Umbilical cord (tissue), 2 donors: ENCODE measurements around the gene NTF4. TPM values are rescaled to one million over a fixed set of nuclear protein-coding genes. Genes with fewer than 3 reads are reported as not detected.
"Not testable (repeated sequence)": the region's sequence is repeated elsewhere in the genome, so short reads cannot be mapped to it uniquely, and the experiment has no call there.

Experiments
- DNase-seq: peaks from one replicate; pipeline ENCODE4 v3.0.0-alpha.2; 2015; ENCODE audit warnings: low spot score
- total RNA-seq: library from RNA; depleted of rRNA; stranded (reverse); fragments of >200 nt; gene quantifications from one replicate; pipeline ENCODE4 v1.2.3, GENCODE V29; 2014; ENCODE audit warnings: low replicate concordance; ENCODE audit not compliant: insufficient read depth

NTF4 gene
- total RNA-seq, 1 donor from 2014 or later = 4.1 TPM

GRCh38 chr19:49020931-49021895, 43.4 kb downstream of the NTF4 start:
- DNase-seq = no peak

GRCh38 chr19:49020342-49020741, 44.3 kb downstream of the NTF4 start:
- no peak for DNase-seq

- DNase-seq = no peak
Measured at GRCh38 chr19:49019242-49019932, 45.2 kb downstream of the NTF4 start.

GRCh38 chr19:49018388-49019241, 46.0 kb downstream of the NTF4 start:
- DNase-seq = not testable (repeated sequence)

- peak; percentile 29 for DNase-seq
Measured at GRCh38 chr19:49017666-49018351, 46.8 kb downstream of the NTF4 start.

GRCh38 chr19:49017041-49017665, 47.5 kb downstream of the NTF4 start, which contains the start of gene LHB:
TSS of gene LHB (minus strand) at chr19:49017091. CDS start at chr19:49017081, 10 bp downstream.
- DNase-seq = no peak

- no peak for DNase-seq
Measured at GRCh38 chr19:49016067-49016839, 48.4 kb downstream of the NTF4 start.

- DNase-seq = no peak
Measured at GRCh38 chr19:49014870-49015255, 49.8 kb downstream of the NTF4 start.

GRCh38 chr19:49014123-49014869, 50.3 kb downstream of the NTF4 start:
- no peak for DNase-seq

GRCh38 chr19:49011194-49011593, 53.4 kb downstream of the NTF4 start:
- DNase-seq = no peak

Other genes with a start within 250 kb of the NTF4 start
- 3.4 TPM for gene HSD17B14, start 228.3 kb downstream of the NTF4 start, total RNA-seq
- gene PLEKHA4, start 196.2 kb downstream of the NTF4 start, total RNA-seq = 2.6 TPM
- gene PPP1R15A, start 192.4 kb downstream of the NTF4 start, total RNA-seq = 138 TPM
- gene TULP2, start 166.1 kb downstream of the NTF4 start, total RNA-seq = not detected
- 160 TPM for gene NUCB1, start 164.5 kb downstream of the NTF4 start, total RNA-seq
- gene DHDH, start 131.1 kb downstream of the NTF4 start, total RNA-seq = not detected
- 59.9 TPM for gene BAX, start 109.9 kb downstream of the NTF4 start, total RNA-seq
- gene FTL, start 99.5 kb downstream of the NTF4 start, total RNA-seq = 2,219 TPM
- 46.9 TPM for gene GYS1, start 71.5 kb downstream of the NTF4 start, total RNA-seq
- 47.2 TPM for gene RUVBL2, start 70.9 kb downstream of the NTF4 start, total RNA-seq
- gene LHB, start 47.7 kb downstream of the NTF4 start, total RNA-seq = not detected
- gene CGB3, start 40.5 kb downstream of the NTF4 start, total RNA-seq = not detected
- gene CGB2, start 32.9 kb downstream of the NTF4 start, total RNA-seq = 5.5 TPM
- gene CGB1, start 27.9 kb downstream of the NTF4 start, total RNA-seq = not detected
- gene CGB5, start 21.0 kb downstream of the NTF4 start, total RNA-seq = not detected
- not detected for gene CGB8, start 15.7 kb downstream of the NTF4 start, total RNA-seq
- gene CGB7, start 7.1 kb downstream of the NTF4 start, total RNA-seq = not detected
- gene KCNA7, start 7.9 kb upstream of the NTF4 start, total RNA-seq = 0.72 TPM
- 143 TPM for gene SNRNP70, start 20.6 kb upstream of the NTF4 start, total RNA-seq
- not detected for gene LIN7B, start 49.6 kb upstream of the NTF4 start, total RNA-seq
- not detected for gene C19orf73, start 54.3 kb upstream of the NTF4 start, total RNA-seq
- 32.5 TPM for gene PPFIA3, start 54.7 kb upstream of the NTF4 start, total RNA-seq
- gene HRC, start 90.6 kb upstream of the NTF4 start, total RNA-seq = 0.72 TPM
- 8.2 TPM for gene TRPM4, start 93.0 kb upstream of the NTF4 start, total RNA-seq